ENCODE measurements around the gene PARD3. TPM values are rescaled to one million over a fixed set of nuclear protein-coding genes. Genes with fewer than 3 reads are reported as not detected.

Gene PARD3
- total RNA-seq, 1 donor from 2014 or later: 37.5 TPM

- Histone ChIP-seq H3K4me3 (no peak overlapping the region), H3K27ac (no peak overlapping the region), H3K4me1 (no peaks in the 10 kb centered on the region), H3K27me3 (no peaks in the 10 kb centered on the region), H3K9me3 (no peaks in the 10 kb centered on the region), H3K36me3 (no peaks in the 10 kb centered on the region)
- intact Hi-C loops (cut with DNase I): no loop called here
- no peak for TF ChIP-seq CTCF (IDR thresholded peaks at IDR 0.05)
- no peak for DNase-seq (ENCODE audit: low spot score in 2 of 2)
Measured at GRCh38 chr10:34254596-34254995, 560.5 kb downstream of the PARD3 start.

- H3K4me3 ChIP-seq: no peak overlapping the region
- no peaks in the 10 kb centered on the region for H3K9me3 ChIP-seq
- TF ChIP-seq CTCF (IDR thresholded peaks at IDR 0.05): no peak
- DNase-seq (ENCODE audit: low spot score in 2 of 2): no peak
- intact Hi-C loops (cut with DNase I): no loop called here
- H3K4me1 ChIP-seq: no peaks in the 10 kb centered on the region
- no peak overlapping the region for H3K27ac ChIP-seq
- no peaks in the 10 kb centered on the region for H3K27me3 ChIP-seq
- no peaks in the 10 kb centered on the region for H3K36me3 ChIP-seq
Measured at GRCh38 chr10:34252111-34252510, 563.0 kb downstream of the PARD3 start.

- DNase-seq (ENCODE audit: low spot score in 2 of 2): no peak
- no peak overlapping the region for H3K4me3 ChIP-seq
- H3K27ac ChIP-seq: no peak overlapping the region
- no peaks in the 10 kb centered on the region for H3K36me3 ChIP-seq
- no peaks in the 10 kb centered on the region for H3K4me1 ChIP-seq
- no peak for TF ChIP-seq CTCF (IDR thresholded peaks at IDR 0.05)
- H3K27me3 ChIP-seq: no peaks in the 10 kb centered on the region
- no peaks in the 10 kb centered on the region for H3K9me3 ChIP-seq
- intact Hi-C loops (cut with DNase I): no loop called here
Measured at GRCh38 chr10:34251177-34251576, 563.9 kb downstream of the PARD3 start.

GRCh38 chr10:34250722-34251121 lies 564.4 kb downstream of the PARD3 start:
- no peaks in the 10 kb centered on the region for H3K36me3 ChIP-seq
- intact Hi-C loops (cut with DNase I): no loop called here
- H3K9me3 ChIP-seq: no peaks in the 10 kb centered on the region
- no peak overlapping the region for H3K4me3 ChIP-seq
- no peaks in the 10 kb centered on the region for H3K4me1 ChIP-seq
- no peaks in the 10 kb centered on the region for H3K27me3 ChIP-seq
- H3K27ac ChIP-seq: no peak overlapping the region
- no peak for DNase-seq (ENCODE audit: low spot score in 2 of 2)
- TF ChIP-seq CTCF (IDR thresholded peaks at IDR 0.05): no peak

- no peak for TF ChIP-seq CTCF (IDR thresholded peaks at IDR 0.05)
- no peak overlapping the region for H3K27ac ChIP-seq
- intact Hi-C loops (cut with DNase I): no loop called here
- no peak overlapping the region for H3K4me3 ChIP-seq
- DNase-seq (ENCODE audit: low spot score in 2 of 2): no peak
- H3K9me3 ChIP-seq: no peaks in the 10 kb centered on the region
- no peaks in the 10 kb centered on the region for H3K4me1 ChIP-seq
- H3K27me3 ChIP-seq: no peaks in the 10 kb centered on the region
- H3K36me3 ChIP-seq: no peaks in the 10 kb centered on the region
Measured at GRCh38 chr10:34249634-34250033, 565.5 kb downstream of the PARD3 start.

GRCh38 chr10:34247560-34247959 lies 567.5 kb downstream of the PARD3 start:
- no peaks in the 10 kb centered on the region for H3K9me3 ChIP-seq
- no peak for TF ChIP-seq CTCF (IDR thresholded peaks at IDR 0.05)
- no peak for DNase-seq (ENCODE audit: low spot score in 2 of 2)
- no peak overlapping the region for H3K4me3 ChIP-seq
- H3K4me1 ChIP-seq: no peaks in the 10 kb centered on the region
- H3K27ac ChIP-seq: no peak overlapping the region
- intact Hi-C loops (cut with DNase I): no loop called here
- H3K27me3 ChIP-seq: no peaks in the 10 kb centered on the region
- no peaks in the 10 kb centered on the region for H3K36me3 ChIP-seq
